Osteoblast (primary cell): Measurements from ENCODE around the gene SPANXC. TPM values are rescaled to one million over a fixed set of nuclear protein-coding genes. Genes with fewer than 3 reads are reported as not detected.
"Not testable (repeated sequence)": the region's sequence is repeated elsewhere in the genome, so short reads cannot be mapped to it uniquely, and the experiment has no call there.

Experiments used
- DNase-seq: peaks from one replicate; pipeline ENCODE4 v3.0.0; 2011; ENCODE audit warnings: low spot score, mixed read lengths; ENCODE audit not compliant: insufficient read length; ENCODE audit errors: missing footprints
- H2AFZ ChIP-seq: 2 replicates; pipeline ENCODE4 v1.6.0; 2011; ENCODE audit warnings: mild to moderate bottlenecking, low read length
- H3K27ac ChIP-seq: 2 replicates; pipeline ENCODE4 v1.5.1; 2011; ENCODE audit warnings: mild to moderate bottlenecking, low read depth, low read length, moderate library complexity
- H3K27me3 ChIP-seq: 2 replicates; pipeline ENCODE4 v1.6.0; 2012; ENCODE audit warnings: mild to moderate bottlenecking, control low read depth, inconsistent platforms, low read length, moderate library complexity; ENCODE audit not compliant: insufficient read depth
- H3K36me3 ChIP-seq: 2 replicates; pipeline ENCODE4 v1.5.1; 2011; ENCODE audit warnings: mild to moderate bottlenecking, low read length, control low read depth, moderate library complexity; ENCODE audit not compliant: insufficient read depth
- H3K4me1 ChIP-seq: 2 replicates; pipeline ENCODE4 v1.5.1; 2011; ENCODE audit warnings: mild to moderate bottlenecking, low read length, control low read depth, moderate library complexity; ENCODE audit not compliant: insufficient read depth
- H3K4me2 ChIP-seq: 2 replicates; pipeline ENCODE4 v1.6.0; 2011; ENCODE audit warnings: mild to moderate bottlenecking, low read length; ENCODE audit not compliant: insufficient read depth
- H3K4me3 ChIP-seq: fragments of 200-600 bp; sonication (generic); 3 replicates; pipeline ENCODE4 v1.5.1; 2012; ENCODE audit warnings: mild to moderate bottlenecking, low read length, inconsistent platforms; ENCODE audit not compliant: insufficient read depth
- H3K79me2 ChIP-seq: 2 replicates; pipeline ENCODE4 v1.6.0; 2012; ENCODE audit warnings: mild to moderate bottlenecking, low read length, control low read depth, inconsistent platforms; ENCODE audit not compliant: insufficient read depth
- H3K9me3 ChIP-seq: 2 replicates; pipeline ENCODE4 v1.5.1; 2011; ENCODE audit warnings: low read depth, low read length, control low read depth
- H4K20me1 ChIP-seq: 2 replicates; pipeline ENCODE4 v1.6.0; 2012; ENCODE audit warnings: mild to moderate bottlenecking, low read length, control low read depth; ENCODE audit not compliant: insufficient read depth
- CTCF ChIP-seq: IDR thresholded peaks from 2 replicates; pipeline ENCODE4 v1.5.1; 2011; ENCODE audit warnings: mild to moderate bottlenecking, low read depth, low read length, moderate library complexity; ENCODE audit errors: extremely low read depth
- total RNA-seq: library from RNA; depleted of rRNA; stranded (reverse); fragments of >200 nt; gene quantifications from 2 replicates; pipeline ENCODE4 v1.2.3, GENCODE V29; 2012

The SPANXC gene, protein sequence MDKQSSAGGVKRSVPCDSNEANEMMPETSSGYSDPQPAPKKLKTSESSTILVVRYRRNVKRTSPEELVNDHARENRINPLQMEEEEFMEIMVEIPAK
- not detected in 2 replicates for total RNA-seq

DNA sequence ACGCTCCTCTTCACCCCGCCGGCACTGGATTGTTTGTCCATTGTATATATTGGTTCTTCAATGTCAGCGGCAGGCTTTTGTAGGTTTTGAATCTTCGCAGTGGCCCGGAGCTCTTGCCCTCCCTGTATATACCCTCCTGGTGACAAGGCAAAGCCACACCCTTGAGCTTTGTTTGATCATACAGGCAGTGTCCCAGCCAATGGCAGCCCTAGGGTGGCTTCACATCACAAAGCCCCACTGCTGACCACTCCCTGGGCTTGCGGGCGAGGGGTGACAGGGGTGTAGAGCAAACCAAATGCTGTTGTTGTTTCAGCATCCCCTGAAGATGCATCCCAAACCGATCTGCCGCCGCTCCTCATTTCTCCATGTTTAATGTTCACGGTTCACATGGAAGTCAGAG, at the start of gene SPANXC:
Gene SPANXC, minus strand, starts transcription at position 101 of the 400 bp plus-strand sequence. Its CDS starts 60 bp downstream, at position 41.
- not testable (repeated sequence) for H4K20me1 ChIP-seq, H2AFZ ChIP-seq, DNase-seq, H3K9me3 ChIP-seq, H3K27me3 ChIP-seq, H3K4me3 ChIP-seq, H3K4me2 ChIP-seq, H3K79me2 ChIP-seq, H3K4me1 ChIP-seq, H3K27ac ChIP-seq, H3K36me3 ChIP-seq

- H3K4me2 ChIP-seq, result no peak overlapping the region
- no peak overlapping the region for H3K27ac ChIP-seq
- no peak overlapping the region for H3K4me3 ChIP-seq
- H3K9me3 ChIP-seq, result no peaks in the 10 kb centered on the region
- no peaks in the 10 kb centered on the region for H3K36me3 ChIP-seq
- H2AFZ ChIP-seq, result no peak overlapping the region
- TF ChIP-seq CTCF, result no peak
- no peaks in the 10 kb centered on the region for H3K27me3 ChIP-seq
- no peaks in the 10 kb centered on the region for H4K20me1 ChIP-seq
- H3K4me1 ChIP-seq, result no peaks in the 10 kb centered on the region
- H3K79me2 ChIP-seq, result no peaks in the 10 kb centered on the region
- DNase-seq, result peak; percentile 18
These were observed 37.2 kb upstream of the SPANXC start for GRCh38 chrX:141279476-141279875.

DNA sequence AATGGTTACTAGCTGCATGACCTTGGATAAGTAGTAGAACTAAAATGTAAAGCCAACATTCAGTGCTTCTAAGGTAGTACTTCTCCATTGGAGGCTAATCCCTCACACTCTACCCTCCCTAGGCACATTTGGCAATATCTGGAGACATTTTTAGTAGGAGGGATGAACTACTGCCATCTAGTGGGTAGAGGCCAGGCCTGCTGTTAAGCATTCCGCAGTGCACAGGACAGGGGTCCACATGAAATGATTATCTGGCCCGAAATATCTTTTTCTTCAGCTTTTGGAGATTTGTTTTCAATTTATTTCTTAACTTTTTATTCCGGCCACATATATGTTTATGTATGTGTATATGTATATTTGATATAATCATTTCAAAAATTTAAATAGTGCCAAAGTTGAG, 36.0 kb upstream of the SPANXC start:
- H3K4me1 ChIP-seq, result no peaks in the 10 kb centered on the region

DNA sequence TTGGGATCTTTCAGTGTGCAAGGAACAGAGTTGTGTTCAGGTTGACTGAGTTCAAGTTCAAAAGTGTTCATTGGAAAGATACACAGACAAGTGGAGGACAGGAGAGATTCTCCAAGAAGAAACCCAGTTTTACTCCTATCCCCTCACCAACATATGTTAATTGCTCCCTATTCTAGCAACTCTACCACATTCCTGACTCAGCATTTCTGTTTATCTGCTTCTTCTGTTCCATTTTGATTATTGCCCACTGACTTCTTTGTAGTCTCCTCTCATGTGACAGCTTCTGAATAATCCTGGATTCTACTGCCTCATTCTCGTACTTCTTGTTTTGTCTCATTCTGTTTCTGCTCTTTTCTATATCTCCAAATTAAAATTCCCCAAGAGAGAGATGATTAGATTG, 15.8 kb upstream of the SPANXC start:
- no peaks in the 10 kb centered on the region for H4K20me1 ChIP-seq
- no peak overlapping the region for H3K27ac ChIP-seq
- H3K4me2 ChIP-seq, result no peak overlapping the region
- H3K4me1 ChIP-seq, result no peaks in the 10 kb centered on the region
- no peaks in the 10 kb centered on the region for H3K36me3 ChIP-seq
- H3K79me2 ChIP-seq, result no peaks in the 10 kb centered on the region
- H2AFZ ChIP-seq, result no peak overlapping the region
- H3K4me3 ChIP-seq, result no peak overlapping the region
- DNase-seq, result no peak
- no peaks in the 10 kb centered on the region for H3K9me3 ChIP-seq
- H3K27me3 ChIP-seq, result no peaks in the 10 kb centered on the region
- TF ChIP-seq CTCF, result no peak

More for the DNA sequence above, 36.0 kb upstream of the SPANXC start:
- H4K20me1 ChIP-seq, result no peaks in the 10 kb centered on the region
- H3K27ac ChIP-seq, result no peak overlapping the region
- no peaks in the 10 kb centered on the region for H3K9me3 ChIP-seq
- no peak overlapping the region for H3K4me3 ChIP-seq
- H2AFZ ChIP-seq, result no peak overlapping the region
- no peak overlapping the region for H3K4me2 ChIP-seq
- no peaks in the 10 kb centered on the region for H3K36me3 ChIP-seq
- no peak for DNase-seq
- no peaks in the 10 kb centered on the region for H3K79me2 ChIP-seq
- no peaks in the 10 kb centered on the region for H3K27me3 ChIP-seq
- TF ChIP-seq CTCF, result peak; percentile 56
